Measurements from ENCODE around the gene ATL1.

DNA sequence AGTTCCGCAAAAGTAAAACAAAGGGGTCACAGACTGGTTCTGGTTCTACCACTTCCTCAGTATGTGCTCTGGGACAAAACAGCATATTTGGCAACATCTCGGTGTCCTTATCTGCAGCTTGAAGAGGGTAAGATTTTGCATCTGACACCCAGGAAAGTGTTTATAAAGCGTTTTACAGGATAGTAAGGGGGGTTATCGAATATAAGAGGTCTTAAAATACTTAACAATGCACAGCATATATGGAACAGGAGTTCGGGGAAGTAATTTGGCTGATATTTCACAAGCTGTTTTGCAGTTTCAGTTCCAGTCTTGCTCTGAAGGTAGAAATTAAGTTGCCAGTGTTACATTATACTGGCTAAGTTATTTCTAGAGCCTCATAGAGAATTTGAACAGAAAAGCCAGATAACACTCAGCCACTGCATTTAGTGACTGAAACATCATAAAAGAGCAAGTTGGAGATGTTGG is 26.7 kb upstream of the ATL1 start:
- TF ChIP-seq, protein P1, sequence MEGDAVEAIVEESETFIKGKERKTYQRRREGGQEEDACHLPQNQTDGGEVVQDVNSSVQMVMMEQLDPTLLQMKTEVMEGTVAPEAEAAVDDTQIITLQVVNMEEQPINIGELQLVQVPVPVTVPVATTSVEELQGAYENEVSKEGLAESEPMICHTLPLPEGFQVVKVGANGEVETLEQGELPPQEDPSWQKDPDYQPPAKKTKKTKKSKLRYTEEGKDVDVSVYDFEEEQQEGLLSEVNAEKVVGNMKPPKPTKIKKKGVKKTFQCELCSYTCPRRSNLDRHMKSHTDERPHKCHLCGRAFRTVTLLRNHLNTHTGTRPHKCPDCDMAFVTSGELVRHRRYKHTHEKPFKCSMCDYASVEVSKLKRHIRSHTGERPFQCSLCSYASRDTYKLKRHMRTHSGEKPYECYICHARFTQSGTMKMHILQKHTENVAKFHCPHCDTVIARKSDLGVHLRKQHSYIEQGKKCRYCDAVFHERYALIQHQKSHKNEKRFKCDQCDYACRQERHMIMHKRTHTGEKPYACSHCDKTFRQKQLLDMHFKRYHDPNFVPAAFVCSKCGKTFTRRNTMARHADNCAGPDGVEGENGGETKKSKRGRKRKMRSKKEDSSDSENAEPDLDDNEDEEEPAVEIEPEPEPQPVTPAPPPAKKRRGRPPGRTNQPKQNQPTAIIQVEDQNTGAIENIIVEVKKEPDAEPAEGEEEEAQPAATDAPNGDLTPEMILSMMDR (conservative IDR thresholded peaks at IDR 0.05; ENCODE audit: low read depth in 2 of 2) = no peak
- TF ChIP-seq POLR2AphosphoS5 (IDR thresholded peaks at IDR 0.05; ENCODE audit: low read depth) = no peak
- no peak for TF ChIP-seq EZH2 (IDR thresholded peaks at IDR 0.05; ENCODE audit: low read depth, unreplicated experiment)
- no peak for TF ChIP-seq EZH2phosphoT487 (IDR thresholded peaks at IDR 0.05; ENCODE audit: unreplicated experiment)

Data from GM23338 (cell line).